Activated naive CD8-positive, alpha-beta T cell treated with anti-CD3 and anti-CD28 coated beads, Interleukin-2, amount 50 U/mL, for 24 hours (primary cell): ENCODE data around the gene IL19.

Experiments
- ATAC-seq: fragments of 150-1000 bp; cut with Tn5 transposase; one replicate; pipeline ENCODE4 v1.10.0; 2021
- DNase-seq: peaks from one replicate; pipeline ENCODE4 v3.0.0; 2021
- H3K27ac Mint-ChIP-seq: one replicate; pipeline ENCODE4 v1.8.0; 2021; ENCODE audit warnings: mild to moderate bottlenecking, mixed read lengths
- H3K27me3 Mint-ChIP-seq: one replicate; pipeline ENCODE4 v1.8.0; 2021; ENCODE audit warnings: mixed read lengths
- H3K36me3 Mint-ChIP-seq: one replicate; pipeline ENCODE4 v1.8.0; 2021; ENCODE audit warnings: low read depth, mixed read lengths
- H3K4me1 Mint-ChIP-seq: one replicate; pipeline ENCODE4 v1.8.0; 2021; ENCODE audit warnings: mixed read lengths
- H3K4me3 Mint-ChIP-seq: one replicate; pipeline ENCODE4 v1.8.0; 2021; ENCODE audit warnings: mild to moderate bottlenecking, moderate library complexity, mixed read lengths
- H3K9me3 Mint-ChIP-seq: one replicate; pipeline ENCODE4 v1.8.0; 2021; ENCODE audit warnings: mixed read lengths

Gene IL19

DNA sequence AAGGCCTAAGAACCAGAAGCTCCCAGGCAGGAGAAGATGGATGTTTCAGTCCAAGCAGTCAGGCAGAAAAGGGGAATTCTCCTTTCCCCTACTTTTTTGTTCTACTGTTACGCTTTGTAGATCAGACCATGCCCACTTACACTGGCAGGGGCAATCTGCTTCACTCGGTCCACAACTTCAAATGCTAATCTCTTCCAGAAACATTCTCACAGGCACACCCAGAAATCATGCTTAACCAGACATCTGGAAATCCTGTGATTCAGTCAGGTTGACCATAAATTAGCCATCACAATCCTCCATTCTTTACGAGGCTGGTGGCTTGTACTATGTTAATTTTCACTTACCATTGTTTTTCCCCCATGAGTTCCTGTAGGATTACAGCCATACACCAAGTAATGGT lies 25.5 kb downstream of the IL19 start:
- Mint-ChIP-seq H3K4me1 (peaks cover 74% of the 10 kb centered on the region), H3K36me3 (no peaks in the 10 kb centered on the region), H3K27ac (no peak overlapping the region), H3K4me3 (no peak overlapping the region), H3K9me3 (no peaks in the 10 kb centered on the region), H3K27me3 (no peaks in the 10 kb centered on the region)
- DNase-seq (no peak), ATAC-seq (no peak)

DNA sequence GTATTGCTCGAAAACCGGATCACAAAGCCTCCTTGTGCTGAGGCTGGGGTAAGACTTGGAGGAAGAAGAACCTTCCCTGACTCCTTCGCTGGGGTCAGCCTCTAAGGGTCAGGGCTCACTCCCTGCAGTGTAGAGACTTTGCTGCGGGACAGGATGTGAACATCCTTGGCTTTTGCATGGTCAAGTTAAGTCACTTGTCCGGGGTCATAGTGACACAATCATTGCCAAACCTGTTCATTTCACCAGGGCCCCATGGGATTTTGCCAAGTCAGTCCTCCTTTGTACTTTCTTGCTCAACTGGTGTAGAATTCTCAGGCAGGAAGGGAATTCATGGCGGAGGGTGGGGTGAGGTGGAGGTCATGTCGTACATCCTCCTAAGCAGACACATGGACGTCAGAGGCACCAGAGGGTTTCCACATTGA lies 26.4 kb downstream of the IL19 start:
- no peaks in the 10 kb centered on the region for H3K36me3 Mint-ChIP-seq
- DNase-seq, result no peak
- no peak for ATAC-seq

DNA sequence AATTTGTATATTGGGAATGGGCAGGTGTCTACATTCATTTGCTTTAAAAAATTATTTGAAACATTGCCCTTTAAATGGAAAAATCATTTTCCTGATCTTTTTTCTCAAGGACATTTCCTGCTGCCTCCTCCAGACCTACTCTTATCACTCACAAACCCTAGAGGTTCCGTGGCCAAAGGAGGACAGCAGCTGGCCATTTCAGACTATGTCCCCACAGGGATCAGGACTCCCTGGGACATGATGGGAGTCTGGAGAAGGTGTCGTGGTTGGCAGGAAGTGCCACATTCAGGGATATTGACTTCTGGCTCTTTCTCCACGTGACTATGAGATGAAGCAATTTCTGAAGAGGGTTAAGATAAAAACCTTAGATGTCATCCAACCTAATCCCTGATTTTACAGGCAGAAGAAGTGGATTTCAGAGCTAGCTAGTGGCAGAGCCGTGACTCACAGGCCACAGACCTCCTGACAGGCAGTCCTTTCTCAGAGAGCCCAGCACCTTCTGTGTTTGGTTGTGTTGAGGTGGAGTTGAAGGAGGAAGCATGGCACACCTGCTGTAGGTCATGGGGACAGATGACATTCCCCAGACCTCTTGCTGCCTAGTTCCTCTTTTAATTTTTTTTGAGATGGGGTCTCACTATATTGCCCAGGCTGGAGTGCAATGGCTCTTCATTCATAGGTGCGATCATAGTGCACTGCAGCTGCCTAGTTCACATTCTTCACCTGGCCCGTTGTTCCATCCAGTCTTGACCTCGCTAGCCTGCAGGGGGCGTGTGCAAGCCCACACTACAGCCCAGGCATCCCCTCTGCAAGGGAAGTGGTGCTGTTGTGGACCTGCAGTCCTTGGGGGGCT lies 27.2 kb downstream of the IL19 start:
- Mint-ChIP-seq H3K4me1 (peaks cover 74% of the 10 kb centered on the region), H3K36me3 (no peaks in the 10 kb centered on the region), H3K4me3 (no peak overlapping the region), H3K27me3 (no peaks in the 10 kb centered on the region), H3K27ac (no peak overlapping the region), H3K9me3 (no peaks in the 10 kb centered on the region)
- ATAC-seq (no peak), DNase-seq (no peak)

More for the DNA sequence above, 26.4 kb downstream of the IL19 start:
- H3K4me1 Mint-ChIP-seq, result peaks cover 74% of the 10 kb centered on the region
- no peak overlapping the region for H3K4me3 Mint-ChIP-seq
- H3K9me3 Mint-ChIP-seq, result no peaks in the 10 kb centered on the region
- no peaks in the 10 kb centered on the region for H3K27me3 Mint-ChIP-seq
- no peak overlapping the region for H3K27ac Mint-ChIP-seq

DNA sequence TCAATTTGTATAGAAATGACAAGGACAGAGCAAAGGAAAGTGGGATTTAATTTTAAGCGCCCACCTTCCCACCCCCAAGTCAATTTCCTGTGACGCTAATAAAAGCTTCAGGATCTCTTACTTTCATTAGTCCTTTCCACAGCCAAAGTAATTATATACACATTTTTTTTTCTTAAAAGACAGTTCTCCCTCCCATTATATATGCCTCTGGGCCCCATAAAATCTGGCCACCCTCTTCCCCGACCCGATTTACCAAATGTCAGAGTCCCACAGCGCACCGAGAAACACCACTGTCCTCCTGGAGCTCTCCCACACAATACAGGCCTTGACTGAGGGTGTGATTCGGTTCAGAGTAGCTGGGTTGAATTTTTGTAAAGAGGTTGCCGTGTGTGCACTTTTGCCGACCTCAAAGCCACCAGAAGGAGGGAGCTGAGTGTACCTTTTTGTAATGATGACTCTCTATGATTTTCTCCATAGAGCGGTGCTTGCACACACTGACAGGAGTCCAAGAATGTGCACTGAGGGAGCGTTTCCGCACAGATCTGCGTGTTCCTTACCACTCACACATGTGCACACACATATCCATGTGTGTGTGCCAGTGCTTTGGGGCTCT lies 27.9 kb downstream of the IL19 start:
- Mint-ChIP-seq H3K36me3 (peaks cover 2% of the 10 kb centered on the region), H3K4me1 (peaks cover 74% of the 10 kb centered on the region), H3K27ac (peak overlapping the region; percentile 57), H3K9me3 (no peaks in the 10 kb centered on the region), H3K4me3 (no peak overlapping the region), H3K27me3 (no peaks in the 10 kb centered on the region)
- DNase-seq, result no peak
- peak; percentile 10 for ATAC-seq

DNA sequence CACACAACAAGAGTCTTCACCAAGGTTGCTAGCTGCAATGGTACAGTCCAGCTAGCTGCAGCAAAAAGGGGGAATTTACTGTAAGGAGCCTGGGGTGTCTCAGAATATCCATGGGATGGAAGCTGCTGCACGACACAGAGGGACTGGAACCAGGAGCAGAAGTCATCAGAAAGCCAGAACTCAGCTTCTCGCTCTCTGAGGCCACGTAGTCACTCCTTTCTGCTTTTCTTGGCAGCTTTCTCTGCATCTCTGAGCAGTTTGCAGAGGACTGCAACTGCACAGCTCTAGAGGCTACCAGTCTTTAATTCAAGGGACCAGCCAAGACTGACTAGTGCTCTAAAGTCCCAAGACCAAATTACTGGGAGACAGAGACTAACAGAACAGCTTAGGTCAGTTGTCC lies 28.7 kb downstream of the IL19 start:
- H3K36me3 Mint-ChIP-seq, result peaks cover 2% of the 10 kb centered on the region
- no peak overlapping the region for H3K27ac Mint-ChIP-seq
- no peaks in the 10 kb centered on the region for H3K27me3 Mint-ChIP-seq
- H3K4me3 Mint-ChIP-seq, result no peak overlapping the region
- H3K9me3 Mint-ChIP-seq, result no peaks in the 10 kb centered on the region
- DNase-seq (no peak), ATAC-seq (no peak)
- H3K4me1 Mint-ChIP-seq, result peaks cover 74% of the 10 kb centered on the region

DNA sequence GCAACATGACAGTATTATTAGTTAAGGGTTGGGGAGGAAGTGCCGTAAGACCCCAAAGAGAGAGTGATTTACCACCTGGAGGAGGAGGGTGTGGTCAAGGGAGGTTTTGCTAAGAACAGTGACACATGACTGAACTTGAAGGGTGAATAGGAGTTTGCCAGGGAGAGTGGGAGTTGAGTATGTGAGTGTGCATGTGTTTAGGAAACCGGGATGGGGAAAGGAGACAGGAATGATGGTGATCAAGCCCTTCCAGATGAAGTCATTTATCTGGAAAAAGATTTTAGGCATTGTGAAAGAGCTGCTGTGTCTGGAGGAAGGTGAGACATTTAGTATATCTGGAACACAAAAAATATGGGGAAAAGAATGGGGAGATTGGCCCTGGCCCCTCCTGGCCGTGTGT lies 29.8 kb downstream of the IL19 start:
- ATAC-seq, result no peak
- Mint-ChIP-seq H3K9me3 (no peaks in the 10 kb centered on the region), H3K4me3 (no peak overlapping the region), H3K4me1 (peaks cover 74% of the 10 kb centered on the region), H3K27me3 (no peaks in the 10 kb centered on the region), H3K36me3 (peaks cover 2% of the 10 kb centered on the region), H3K27ac (no peak overlapping the region)
- DNase-seq, result no peak

DNA sequence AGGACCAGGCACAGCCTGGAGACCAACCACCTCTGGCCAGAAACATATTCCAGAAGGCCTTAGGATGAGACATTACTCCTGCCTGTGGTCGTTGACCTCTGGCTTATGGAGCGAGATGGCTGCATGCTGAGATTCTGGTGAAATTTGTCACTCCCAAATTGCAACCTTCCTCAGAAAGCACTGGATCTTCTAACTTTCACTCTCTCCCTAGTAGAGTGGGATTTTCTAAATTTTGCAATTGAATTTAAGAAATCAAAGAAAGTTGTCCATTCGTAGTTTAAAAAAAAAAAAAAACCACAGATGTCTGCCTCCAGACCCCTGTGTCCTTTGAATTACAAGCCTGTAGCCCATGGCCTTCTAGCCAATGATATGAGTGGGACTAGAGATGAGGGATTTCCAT lies 30.3 kb downstream of the IL19 start:
- H3K4me3 Mint-ChIP-seq, result no peak overlapping the region
- no peak for DNase-seq
- no peaks in the 10 kb centered on the region for H3K9me3 Mint-ChIP-seq
- peaks cover 2% of the 10 kb centered on the region for H3K36me3 Mint-ChIP-seq
- ATAC-seq, result no peak
- no peak overlapping the region for H3K27ac Mint-ChIP-seq
- H3K4me1 Mint-ChIP-seq, result peaks cover 76% of the 10 kb centered on the region
- no peaks in the 10 kb centered on the region for H3K27me3 Mint-ChIP-seq

DNA sequence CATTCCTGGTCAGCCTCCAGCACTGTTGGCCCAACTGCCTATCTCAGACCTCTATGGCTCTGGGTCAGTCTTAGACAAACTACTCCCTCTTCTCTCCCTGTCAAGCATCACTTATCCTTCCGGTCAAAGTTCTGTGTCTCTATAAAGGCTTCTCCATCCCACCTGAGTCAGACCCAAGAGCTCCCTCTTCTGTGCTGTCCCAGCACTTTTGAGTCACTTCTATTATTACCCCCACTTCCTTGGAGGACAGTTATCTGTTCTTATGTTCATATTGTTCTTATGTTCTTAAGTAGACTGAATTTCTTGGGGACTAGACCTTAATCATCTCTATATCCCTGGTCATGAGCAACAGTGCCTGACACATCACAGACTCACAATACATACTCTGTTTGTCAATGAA lies 30.9 kb downstream of the IL19 start:
- H3K27ac Mint-ChIP-seq, result no peak overlapping the region
- H3K4me3 Mint-ChIP-seq, result no peak overlapping the region

DNA sequence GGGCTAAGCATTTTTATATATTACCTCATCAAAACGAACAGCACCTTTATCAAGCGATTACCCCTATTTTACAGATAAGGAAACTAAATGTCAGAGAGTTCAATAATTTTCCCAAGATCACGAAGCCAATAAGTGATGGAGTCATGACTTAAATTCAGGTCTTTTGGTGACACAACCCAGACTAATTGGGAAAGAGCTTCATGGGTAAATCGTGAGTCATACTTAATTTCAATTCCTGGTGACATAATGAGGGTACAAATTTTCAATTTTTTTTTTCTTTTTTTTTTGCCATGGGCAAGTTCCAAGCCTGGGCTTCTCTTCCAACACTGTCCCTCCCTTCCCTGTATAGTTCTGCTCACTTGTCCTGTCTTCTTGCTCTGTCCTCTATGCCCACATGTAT lies 31.8 kb downstream of the IL19 start:
- no peaks in the 10 kb centered on the region for H3K9me3 Mint-ChIP-seq
- no peaks in the 10 kb centered on the region for H3K27me3 Mint-ChIP-seq
- ATAC-seq (no peak), DNase-seq (no peak)
- no peak overlapping the region for H3K4me3 Mint-ChIP-seq
- peaks cover 2% of the 10 kb centered on the region for H3K36me3 Mint-ChIP-seq
- H3K27ac Mint-ChIP-seq, result peak overlapping the region; percentile 86
- peaks cover 86% of the 10 kb centered on the region for H3K4me1 Mint-ChIP-seq

More for the DNA sequence above, 30.9 kb downstream of the IL19 start:
- Mint-ChIP-seq H3K9me3 (no peaks in the 10 kb centered on the region), H3K4me1 (peaks cover 81% of the 10 kb centered on the region), H3K36me3 (peaks cover 2% of the 10 kb centered on the region), H3K27me3 (no peaks in the 10 kb centered on the region)
- ATAC-seq (no peak), DNase-seq (no peak)

DNA sequence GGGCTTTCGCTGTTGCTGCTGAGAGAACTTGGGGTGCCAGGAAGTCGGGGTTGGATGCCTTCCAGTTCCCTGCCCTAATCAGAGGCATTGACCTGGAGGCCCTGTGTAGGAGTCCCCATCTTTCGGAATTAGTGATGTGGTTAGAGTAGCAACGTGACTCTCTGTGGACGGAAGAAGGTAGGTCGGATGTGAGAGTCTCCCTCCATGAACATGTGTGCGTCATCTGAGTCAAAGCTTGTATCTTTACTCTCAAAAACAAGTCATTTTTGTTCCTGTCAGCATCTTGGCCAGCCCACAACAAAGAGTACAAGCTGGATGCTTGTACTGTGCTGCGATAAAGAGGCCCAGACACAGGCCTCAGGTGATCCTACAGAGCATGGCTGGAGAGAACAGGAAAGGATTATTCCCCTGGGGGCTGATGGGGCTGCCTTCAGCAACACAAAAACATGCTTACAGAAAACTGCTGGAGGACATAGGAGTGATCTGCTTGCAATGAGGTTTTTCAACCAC lies 32.7 kb downstream of the IL19 start:
- H3K4me3 Mint-ChIP-seq, result peak overlapping the region; percentile 43
- peak overlapping the region; percentile 86 for H3K27ac Mint-ChIP-seq
- no peaks in the 10 kb centered on the region for H3K27me3 Mint-ChIP-seq
- H3K4me1 Mint-ChIP-seq, result peaks cover 80% of the 10 kb centered on the region
- H3K36me3 Mint-ChIP-seq, result peaks cover 2% of the 10 kb centered on the region
- no peaks in the 10 kb centered on the region for H3K9me3 Mint-ChIP-seq
- DNase-seq (peak; percentile 65), ATAC-seq (peak; percentile 95)

DNA sequence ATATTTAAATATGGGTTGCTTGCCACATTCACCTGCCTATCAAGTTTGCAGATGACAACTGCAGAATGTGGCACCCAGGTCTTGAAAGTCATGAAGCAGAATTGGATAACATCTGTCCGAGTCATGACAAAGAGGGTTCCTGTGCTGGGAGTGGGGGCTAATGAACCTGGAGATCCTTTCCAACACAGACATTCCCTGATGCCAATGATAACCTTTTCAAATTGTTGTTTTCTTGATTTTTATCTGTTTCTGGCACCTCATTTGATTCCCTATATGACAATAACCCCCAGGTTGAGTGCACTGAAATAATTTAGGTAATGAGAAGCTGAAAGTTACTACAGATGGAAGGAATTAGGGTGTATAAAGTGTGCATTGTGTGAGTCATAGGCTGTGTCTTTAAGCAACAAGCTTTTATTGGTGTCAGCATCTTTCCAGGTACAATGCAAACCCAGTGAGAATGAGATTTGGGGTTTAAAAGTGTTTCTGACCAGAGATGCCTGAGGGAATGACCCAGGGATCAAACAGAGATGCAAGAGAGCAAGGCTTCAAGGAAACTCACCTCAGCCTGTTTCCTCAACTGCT lies 33.7 kb downstream of the IL19 start:
- DNase-seq (no peak), ATAC-seq (no peak)
- Mint-ChIP-seq H3K27me3 (no peaks in the 10 kb centered on the region), H3K4me3 (no peak overlapping the region), H3K36me3 (peaks cover 2% of the 10 kb centered on the region), H3K27ac (peak overlapping the region; percentile 86), H3K9me3 (no peaks in the 10 kb centered on the region), H3K4me1 (peaks cover 79% of the 10 kb centered on the region)

DNA sequence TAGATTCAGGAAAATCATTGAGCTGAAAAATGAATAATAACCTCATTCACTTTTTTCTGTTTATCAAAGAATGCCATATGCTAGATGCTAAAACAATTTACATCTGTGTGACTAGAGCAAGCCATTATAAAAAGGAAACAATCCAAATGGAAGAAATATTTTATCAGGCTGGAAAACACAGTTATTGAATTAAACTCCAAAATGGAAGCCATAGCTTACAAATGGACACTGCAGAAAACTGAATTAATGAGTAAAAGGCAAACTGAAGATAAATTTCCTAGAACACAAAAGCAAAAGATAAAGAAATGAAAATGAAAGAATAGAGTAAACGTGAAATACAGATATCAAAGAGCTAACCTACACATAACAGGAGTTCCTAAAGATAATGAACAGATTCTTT lies 34.8 kb downstream of the IL19 start:
- no peak overlapping the region for H3K4me3 Mint-ChIP-seq
- no peaks in the 10 kb centered on the region for H3K9me3 Mint-ChIP-seq
- no peak for DNase-seq
- no peaks in the 10 kb centered on the region for H3K27me3 Mint-ChIP-seq
- ATAC-seq, result no peak
- H3K36me3 Mint-ChIP-seq, result peaks cover 2% of the 10 kb centered on the region
- no peak overlapping the region for H3K27ac Mint-ChIP-seq
- H3K4me1 Mint-ChIP-seq, result peaks cover 73% of the 10 kb centered on the region

DNA sequence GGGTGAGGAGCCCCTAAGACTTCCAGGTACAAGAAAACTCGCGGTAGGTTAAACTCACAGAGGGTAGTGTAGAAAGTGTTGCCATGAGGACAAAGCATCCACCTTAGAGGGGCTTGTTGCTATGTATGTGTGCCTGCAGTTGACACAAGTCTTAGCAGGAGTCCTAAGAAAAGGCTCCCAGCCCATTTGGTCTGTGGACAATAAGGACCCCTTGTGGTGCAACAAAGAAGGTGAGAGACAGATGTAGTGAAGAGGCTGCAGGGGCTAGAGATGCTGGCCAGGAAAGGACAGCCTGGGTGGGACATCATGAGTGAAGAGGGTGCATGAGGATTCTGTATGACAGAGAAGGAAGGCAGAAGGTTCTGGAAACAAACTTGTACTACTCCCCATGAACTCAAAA lies 38.0 kb downstream of the IL19 start:
- peaks cover 16% of the 10 kb centered on the region for H3K9me3 Mint-ChIP-seq
- H3K4me1 Mint-ChIP-seq, result peaks cover 47% of the 10 kb centered on the region
- ATAC-seq (peak; percentile 83), DNase-seq (no peak)
- no peak overlapping the region for H3K27ac Mint-ChIP-seq
- peaks cover 2% of the 10 kb centered on the region for H3K36me3 Mint-ChIP-seq
- H3K4me3 Mint-ChIP-seq, result no peak overlapping the region
- H3K27me3 Mint-ChIP-seq, result no peaks in the 10 kb centered on the region

DNA sequence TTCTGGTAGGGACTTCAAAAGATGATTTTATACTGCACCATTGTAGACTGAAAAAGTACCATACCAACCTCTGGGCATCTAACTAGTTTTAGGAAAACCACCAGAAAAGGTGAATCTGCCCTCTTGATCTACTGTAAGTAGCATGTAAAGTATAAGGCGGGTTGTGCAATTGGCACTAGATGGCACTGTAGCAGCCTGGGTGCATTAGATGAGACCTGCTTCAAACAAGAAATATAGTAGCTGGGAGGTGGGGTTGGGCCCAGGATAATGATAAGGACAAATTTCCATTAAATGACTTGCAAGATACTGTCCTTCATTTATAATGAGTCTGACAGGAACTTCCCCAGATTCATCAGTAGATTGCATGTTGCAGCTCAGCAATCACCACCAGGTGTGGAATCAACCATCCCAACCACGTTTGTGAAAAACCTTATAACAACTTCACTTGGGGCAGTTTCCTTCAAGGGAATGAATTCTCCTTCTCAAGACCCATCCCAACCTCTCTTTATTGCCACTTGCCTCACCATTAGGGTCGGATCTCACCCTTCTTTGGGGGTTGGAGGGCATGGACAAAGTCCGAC lies 39.0 kb downstream of the IL19 start:
- H3K27ac Mint-ChIP-seq, result no peak overlapping the region
- no peak for DNase-seq

More for the DNA sequence above, 39.0 kb downstream of the IL19 start:
- Mint-ChIP-seq H3K36me3 (peaks cover 2% of the 10 kb centered on the region), H3K4me3 (no peak overlapping the region), H3K4me1 (peaks cover 42% of the 10 kb centered on the region), H3K9me3 (peaks cover 16% of the 10 kb centered on the region), H3K27me3 (no peaks in the 10 kb centered on the region)
- ATAC-seq, result no peak
